HG03060 (cell line): ENCODE results near the gene PLCB1.
"Not testable (repeated sequence)": the region's sequence is repeated elsewhere in the genome, so short reads cannot be mapped to it uniquely, and the experiment has no call there.

Experiments
- ATAC-seq: cut with Tn5 transposase; IDR thresholded peaks from one replicate; pipeline ENCODE4 v1.9.1; 2021; ENCODE audit warnings: low read depth, moderate number of reproducible peaks; ENCODE audit not compliant: unreplicated experiment

The PLCB1 gene

GRCh38 chr20:8633366-8633765, 501.3 kb downstream of the PLCB1 start:
- ATAC-seq: no peak

DNA sequence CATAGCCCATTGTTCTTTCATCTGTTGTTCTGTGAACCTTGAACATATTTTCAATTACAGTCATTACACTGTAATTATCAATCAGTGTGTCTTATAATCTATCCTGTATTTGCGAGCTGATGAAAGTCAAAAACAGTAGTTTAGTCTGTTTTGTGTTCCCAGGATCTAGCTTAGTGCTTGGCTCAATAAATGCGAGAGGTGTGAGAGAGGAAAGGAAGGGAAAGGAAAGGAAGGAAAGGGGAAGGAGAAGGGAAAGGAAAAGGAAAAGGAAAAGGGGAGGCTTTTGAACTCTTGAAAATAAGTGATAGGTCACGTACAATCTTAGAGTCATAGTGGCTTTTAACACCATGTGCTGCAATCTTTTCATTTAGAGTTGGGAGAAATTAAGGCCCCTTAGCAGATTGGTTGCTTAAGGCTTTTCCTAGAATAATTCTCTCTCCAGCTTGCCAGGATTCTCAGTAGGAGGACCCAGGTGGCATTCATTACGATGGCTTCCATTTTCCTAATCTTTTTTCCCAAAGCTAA, 503.0 kb downstream of the PLCB1 start:
- ATAC-seq: no peak

- ATAC-seq: no peak
Measured at GRCh38 chr20:8635837-8636236, 503.8 kb downstream of the PLCB1 start.

GRCh38 chr20:8639112-8639778, 507.2 kb downstream of the PLCB1 start:
- no peak for ATAC-seq

DNA sequence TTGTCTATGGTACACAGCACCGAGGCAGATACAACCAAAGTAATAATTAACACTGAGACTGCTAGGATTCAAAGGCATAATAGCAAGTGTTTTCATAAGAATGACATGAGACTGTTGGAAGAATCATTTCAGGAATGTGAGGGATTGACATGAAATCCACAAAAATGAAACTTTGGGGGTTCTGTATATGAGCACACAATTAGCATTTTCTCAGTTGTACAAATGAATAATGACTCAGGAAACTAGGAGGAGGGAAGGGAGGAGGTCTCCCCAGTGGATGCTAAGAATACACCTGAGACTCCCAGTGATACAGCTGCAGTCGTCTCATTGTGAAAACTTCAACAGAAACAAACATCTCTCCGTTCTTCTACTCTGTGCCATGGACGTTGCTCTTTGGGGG, 508.4 kb downstream of the PLCB1 start:
- ATAC-seq: no peak

DNA sequence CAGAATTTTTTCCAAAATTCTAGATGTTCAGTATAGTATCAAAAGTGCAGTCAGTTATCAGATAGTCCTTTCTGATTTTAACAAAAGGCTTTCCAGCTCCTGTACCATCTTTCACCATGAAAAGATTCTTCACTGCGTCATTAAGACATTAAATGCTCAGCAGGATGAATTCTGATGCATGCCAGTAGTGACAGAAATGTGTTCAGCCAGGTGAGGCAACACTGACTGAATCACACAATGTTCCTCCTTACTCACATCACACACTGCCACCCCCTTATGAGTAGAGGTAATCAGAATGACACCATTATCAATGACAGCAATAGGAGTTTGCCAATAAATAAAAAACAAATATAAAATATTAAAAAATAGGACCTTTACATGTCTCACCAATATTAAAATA, 510.2 kb downstream of the PLCB1 start:
- ATAC-seq: no peak

GRCh38 chr20:8644468-8644867, 512.4 kb downstream of the PLCB1 start:
- not testable (repeated sequence) for ATAC-seq

GRCh38 chr20:8645326-8645725, 513.3 kb downstream of the PLCB1 start:
- ATAC-seq: no peak

GRCh38 chr20:8646033-8646441, 514.0 kb downstream of the PLCB1 start:
- no peak for ATAC-seq

- no peak for ATAC-seq
Measured at GRCh38 chr20:8646716-8647115, 514.6 kb downstream of the PLCB1 start.

- ATAC-seq: no peak
Measured at GRCh38 chr20:8647961-8648441, 515.9 kb downstream of the PLCB1 start.

- ATAC-seq: no peak
Measured at GRCh38 chr20:8648466-8648865, 516.4 kb downstream of the PLCB1 start.

- ATAC-seq: no peak
Measured at GRCh38 chr20:8652396-8652795, 520.3 kb downstream of the PLCB1 start.

GRCh38 chr20:8654486-8654885, 522.4 kb downstream of the PLCB1 start:
- ATAC-seq: no peak

- ATAC-seq: no peak
Measured at GRCh38 chr20:8656335-8656734, 524.3 kb downstream of the PLCB1 start.

DNA sequence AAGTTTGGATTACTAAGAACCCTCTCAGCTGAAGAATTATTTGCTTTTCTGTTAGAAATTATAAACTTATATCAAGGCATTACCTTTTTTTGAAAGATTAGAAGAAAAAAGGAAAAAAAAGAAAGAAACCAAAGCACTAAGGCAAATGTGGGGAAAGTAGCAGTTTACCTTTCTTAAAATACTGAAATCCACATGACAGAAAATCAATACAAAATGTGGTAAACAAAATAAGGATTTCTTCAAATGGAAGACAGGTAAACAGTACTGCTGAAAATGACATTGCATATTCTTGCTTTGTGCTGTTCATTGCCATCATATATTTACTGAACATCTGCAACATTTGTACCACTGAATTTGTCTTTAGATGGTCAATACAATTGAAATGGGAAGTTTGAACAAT, 525.6 kb downstream of the PLCB1 start:
- no peak for ATAC-seq

DNA sequence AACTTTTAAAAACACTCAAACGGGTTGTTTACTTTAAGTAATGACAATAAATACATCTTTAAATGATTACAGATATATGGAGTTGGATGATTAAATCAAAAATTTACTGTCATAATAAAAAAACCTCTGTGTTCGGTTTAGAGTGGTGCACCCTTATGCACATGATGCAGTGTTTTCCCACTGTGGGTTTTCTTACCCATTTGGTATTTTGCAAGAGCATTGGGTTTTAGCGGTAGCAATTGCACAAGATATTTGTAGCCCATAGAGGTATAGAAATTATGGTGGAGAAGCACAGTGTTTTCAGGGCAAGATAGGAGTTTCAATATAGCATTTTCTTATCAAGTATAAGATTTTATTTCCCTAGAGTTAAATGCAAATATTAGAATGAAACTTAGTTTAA, 526.0 kb downstream of the PLCB1 start:
- ATAC-seq: no peak

DNA sequence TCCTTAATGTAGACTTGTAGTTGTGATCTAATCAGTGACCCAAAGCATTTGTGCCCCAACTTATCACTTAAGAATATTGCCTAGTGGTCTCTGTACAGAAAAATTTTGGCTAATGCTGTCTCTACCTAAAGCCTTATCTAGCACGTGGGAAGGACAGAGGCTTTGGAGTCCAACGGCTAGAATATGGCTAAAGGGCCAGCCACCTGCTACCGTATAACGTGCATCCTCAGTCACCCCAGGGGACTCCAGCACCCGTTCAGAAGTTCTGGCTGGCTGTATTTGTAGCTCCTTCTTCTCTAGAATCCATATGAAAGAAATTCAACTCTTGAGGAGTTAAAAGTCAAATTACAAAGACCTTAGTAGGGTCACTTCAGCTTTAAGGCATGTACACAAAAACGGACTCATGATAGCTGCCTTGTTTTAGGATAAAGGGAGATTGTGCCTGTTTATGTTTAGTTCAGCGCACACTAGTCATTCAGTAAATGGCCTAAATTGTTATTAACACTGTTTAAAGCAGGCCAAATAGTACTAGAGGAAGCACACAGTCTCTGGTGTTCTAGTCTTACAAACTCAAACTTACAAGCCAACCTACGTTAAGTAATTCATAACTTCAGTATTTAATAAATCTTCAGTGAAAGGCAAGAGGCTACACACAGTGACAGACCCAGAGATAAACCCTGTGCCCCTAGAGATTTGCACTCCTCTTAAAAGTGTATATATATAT, 529.3 kb downstream of the PLCB1 start:
- ATAC-seq: no peak

DNA sequence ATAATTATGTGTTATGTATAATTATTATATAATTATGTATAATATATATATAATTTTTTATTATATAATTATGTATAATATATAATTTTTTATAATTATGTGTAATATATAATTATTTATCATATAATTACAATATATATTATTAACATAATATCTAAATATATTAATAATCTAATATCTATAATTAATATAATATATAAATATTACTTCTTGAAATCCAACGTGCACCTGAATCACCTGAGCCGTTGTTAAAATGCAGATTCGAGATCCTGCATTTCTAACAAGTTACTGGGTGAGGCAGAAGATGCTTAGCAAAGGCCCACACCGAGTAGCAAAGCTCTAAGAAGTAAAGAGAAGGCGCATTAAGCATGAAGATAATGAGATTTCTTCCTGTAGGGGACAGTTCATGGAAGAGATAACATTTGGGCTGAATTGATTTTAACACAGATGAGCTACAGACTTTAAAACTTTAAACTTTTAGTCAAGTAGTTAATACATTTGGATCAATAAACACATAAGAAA, 530.4 kb downstream of the PLCB1 start:
- ATAC-seq: no peak

GRCh38 chr20:8663424-8663823, 531.4 kb downstream of the PLCB1 start:
- no peak for ATAC-seq

DNA sequence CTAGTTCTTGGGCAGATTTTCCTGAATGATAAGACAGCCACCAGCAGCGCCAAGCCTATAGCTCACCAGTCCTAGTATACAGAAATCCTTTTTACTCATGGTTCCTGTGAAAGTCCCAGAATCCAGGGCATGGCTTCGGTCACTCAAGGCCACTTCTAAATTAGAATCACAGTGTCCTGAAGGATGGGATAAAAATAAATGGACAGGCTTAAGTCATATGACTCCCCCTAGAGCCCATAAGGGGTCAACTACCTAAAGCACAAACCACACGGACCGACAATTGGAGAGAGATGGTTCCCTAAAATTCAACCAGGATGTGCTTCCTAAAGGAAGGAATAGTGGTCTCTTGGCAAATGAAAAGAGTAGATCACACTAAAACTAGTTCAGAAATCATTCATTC, 532.7 kb downstream of the PLCB1 start:
- ATAC-seq: no peak

DNA sequence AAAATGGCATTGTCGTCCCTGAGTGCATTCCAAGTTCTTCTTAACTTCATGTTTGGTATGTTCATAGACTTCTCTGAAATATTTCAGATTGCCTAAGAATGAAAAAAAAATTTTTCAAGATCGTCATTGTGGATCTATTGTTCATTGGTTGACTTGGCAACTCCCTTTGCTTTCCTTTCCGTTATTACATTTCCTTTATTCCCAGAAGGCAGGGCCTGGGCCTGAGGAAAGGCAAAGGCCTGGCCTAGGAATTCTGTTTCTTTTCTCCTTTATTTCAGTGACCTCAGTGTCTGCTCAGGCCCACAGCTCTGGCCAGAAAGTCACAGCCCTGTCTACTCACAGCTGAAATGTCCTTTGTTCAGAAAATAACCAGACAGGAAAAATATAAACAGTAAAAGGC, 535.2 kb downstream of the PLCB1 start:
- ATAC-seq: no peak
